GM18867 (cell line): Measurements from ENCODE around the gene PPP6R2.
A peak's percentile ranks its signal among the peaks of the same experiment; 100 is the strongest.
"Not testable (repeated sequence)": the region's sequence is repeated elsewhere in the genome, so short reads cannot be mapped to it uniquely, and the experiment has no call there.

Source experiments
- ATAC-seq: cut with Tn5 transposase; IDR thresholded peaks from one replicate; pipeline ENCODE4 v1.9.1; 2021; ENCODE audit warnings: mild to moderate bottlenecking, moderate library complexity; ENCODE audit not compliant: unreplicated experiment

PPP6R2 gene

DNA sequence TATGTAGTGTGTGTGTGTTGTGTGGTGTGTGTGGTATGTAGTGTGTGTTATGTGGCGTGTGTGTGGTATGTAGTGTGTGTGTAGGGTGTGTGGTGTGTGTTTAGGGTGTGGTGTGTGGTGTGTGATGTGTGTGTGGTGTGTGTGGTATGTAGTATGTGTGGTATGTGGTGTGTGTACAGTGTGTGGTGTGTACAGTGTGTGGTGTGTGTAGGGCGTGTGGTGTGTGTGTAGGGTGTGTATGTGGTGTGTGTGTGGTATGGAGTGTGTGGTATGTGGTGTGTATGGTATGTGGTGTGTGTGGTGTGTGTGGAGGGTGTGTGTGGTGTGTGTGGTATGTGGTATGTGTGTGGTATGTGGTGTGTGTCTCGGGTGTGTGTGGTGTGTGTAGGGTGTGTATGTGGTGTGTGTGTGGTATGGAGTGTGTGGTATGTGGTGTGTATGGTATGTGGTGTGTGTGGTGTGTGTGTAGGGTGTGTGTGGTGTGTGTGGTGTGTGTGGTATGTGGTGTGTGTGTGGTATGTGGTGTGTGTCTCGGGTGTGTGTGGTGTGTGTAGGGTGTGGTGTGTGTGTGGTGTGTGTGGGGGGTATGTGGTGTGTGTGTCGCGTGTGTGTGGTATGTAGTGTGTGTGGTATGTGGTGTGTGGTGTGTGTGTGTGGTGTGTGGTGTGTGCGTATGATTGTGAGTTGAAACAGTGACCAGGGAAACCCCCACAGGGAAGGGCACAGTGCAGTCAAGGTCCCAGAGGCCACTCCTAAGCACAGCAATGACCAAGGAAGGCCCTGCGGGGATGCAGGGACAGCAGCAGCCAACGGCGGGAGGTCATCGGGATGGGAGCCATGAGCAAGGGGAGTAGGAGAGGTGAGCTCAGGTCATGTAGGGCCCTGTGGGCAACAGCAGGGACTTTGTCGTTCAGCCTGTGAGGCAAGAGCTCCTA is 2.9 kb upstream of the PPP6R2 start:
- ATAC-seq: no peak

- ATAC-seq: peak; percentile 51
Measured at GRCh38 chr22:50341977-50342650, 1.0 kb upstream of the PPP6R2 start.

DNA sequence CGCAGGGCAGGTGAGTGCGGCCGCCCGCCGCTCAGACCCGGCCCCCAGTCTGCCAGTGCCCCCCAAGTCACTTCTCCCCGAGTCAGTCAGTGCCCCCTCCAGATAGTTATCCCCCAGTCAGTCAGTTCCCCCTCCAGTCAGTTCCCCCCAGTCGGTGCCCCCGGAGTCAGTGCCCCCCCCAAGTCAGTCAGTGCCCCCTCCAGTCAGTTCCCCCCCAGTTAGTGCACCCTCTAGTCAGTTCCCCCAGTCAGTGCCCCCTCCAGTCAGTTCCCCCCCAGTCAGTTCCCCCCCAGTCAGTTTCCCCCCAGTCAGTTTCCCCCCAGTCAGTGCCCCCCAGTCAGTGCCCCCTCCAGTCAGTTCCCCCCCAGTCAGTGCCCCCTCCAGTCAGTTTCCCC is 411 bp downstream of the PPP6R2 start:
- no peak for ATAC-seq

GRCh38 chr22:50346470-50346869 is 3.3 kb downstream of the PPP6R2 start:
- no peak for ATAC-seq

- no peak for ATAC-seq
Measured at GRCh38 chr22:50347157-50347556, 4.0 kb downstream of the PPP6R2 start.

GRCh38 chr22:50348058-50348457 is 4.9 kb downstream of the PPP6R2 start:
- ATAC-seq: no peak

- ATAC-seq: no peak
Measured at GRCh38 chr22:50356186-50356585, 13.1 kb downstream of the PPP6R2 start.

- no peak for ATAC-seq
Measured at GRCh38 chr22:50357222-50357621, 14.1 kb downstream of the PPP6R2 start.

DNA sequence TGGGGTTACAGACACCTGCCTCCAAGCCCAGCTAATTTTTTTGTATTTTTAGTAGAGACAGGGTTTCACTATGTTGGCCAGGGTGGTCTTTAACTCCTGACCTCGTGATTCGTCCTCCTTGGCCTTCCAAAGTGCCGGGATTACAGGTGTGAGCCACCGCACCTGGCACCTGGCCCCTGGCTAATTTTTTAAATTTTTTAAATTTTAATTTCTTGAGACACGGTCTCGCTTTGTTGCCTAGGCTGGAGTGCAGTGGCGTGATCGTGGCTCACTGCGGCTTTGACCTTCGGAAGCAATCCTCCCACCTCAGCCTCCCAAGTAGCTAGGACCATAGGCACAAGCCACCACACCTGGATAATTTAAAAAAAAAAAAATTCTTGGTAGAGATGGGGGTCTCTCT is 14.6 kb downstream of the PPP6R2 start:
- ATAC-seq: no peak

DNA sequence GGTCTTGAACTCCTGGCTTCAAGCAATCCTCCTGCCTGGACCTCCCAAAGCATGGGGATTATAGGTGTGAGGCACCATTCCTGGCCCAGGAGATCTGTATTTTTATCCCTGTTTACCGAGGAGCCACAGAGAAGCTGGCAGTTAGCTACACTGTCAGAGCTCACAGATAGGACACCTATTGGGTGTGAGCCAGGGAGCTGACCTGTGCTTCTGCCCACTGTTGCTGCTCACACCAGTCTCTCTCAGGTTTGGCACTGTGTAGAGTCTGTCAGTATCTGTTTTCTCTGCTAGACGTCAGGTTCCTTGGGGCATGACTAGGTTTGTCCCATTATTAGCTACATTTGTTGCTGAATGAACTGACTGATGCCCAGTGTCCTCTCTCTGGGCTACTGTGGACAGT is 17.5 kb downstream of the PPP6R2 start:
- no peak for ATAC-seq

DNA sequence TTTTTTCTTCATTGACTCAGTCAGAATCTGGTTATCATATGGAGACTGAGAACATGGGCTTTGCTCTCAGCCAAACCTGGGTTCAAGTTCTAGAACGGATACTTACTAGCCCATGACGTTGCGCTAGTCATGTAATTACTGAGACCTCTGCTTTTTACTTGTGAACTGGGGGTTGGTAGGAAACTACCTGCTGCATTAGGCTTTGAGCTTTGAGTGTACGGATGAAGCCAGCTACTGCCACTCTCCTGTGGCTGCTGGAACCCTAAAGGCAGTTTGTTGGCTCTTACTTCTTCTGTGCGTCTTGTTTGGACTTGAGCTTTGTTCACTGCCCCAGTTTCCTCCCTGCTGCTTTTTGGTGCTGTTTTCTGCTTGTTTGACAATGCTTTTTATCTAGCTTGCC is 18.1 kb downstream of the PPP6R2 start:
- no peak for ATAC-seq

- no peak for ATAC-seq
Measured at GRCh38 chr22:50361688-50362087, 18.6 kb downstream of the PPP6R2 start.

GRCh38 chr22:50363166-50363802 is 20.2 kb downstream of the PPP6R2 start:
- ATAC-seq: no peak

- not testable (repeated sequence) for ATAC-seq
Measured at GRCh38 chr22:50363803-50364194, 20.7 kb downstream of the PPP6R2 start.

DNA sequence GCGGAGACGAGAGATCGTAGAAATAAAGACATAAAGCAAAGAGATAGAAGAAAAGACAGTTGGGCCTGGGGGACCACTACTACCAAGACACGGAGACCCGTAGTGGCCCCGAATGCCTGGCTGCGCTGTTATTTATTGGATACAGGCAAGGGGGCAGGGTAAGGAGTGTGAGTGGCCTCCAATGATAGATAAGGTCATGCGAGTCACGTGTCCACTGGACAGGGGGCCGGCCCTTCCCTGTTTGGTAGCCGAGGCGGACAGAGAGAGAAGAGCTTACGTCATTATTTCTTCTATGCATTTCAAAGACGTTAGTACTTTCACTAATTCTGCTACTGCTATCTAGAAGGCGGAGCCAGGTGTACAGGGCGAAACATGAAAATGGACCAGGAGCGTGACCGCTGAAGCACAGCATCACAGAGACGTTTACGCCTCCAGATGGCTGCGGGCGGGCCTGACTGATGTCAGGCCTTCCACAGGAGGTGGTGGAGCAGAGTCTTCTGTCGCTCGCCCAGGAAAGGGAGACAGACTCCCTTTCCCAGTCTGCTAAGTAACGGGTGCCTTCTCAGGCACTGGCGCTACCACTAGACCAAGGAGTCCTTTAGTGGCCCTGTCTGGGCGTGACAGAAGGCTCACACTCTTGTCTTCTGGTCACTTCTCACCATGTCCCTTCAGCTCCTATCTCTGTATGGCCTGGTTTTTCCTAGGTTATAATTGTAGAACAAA is 24.8 kb downstream of the PPP6R2 start:
- ATAC-seq: no peak

DNA sequence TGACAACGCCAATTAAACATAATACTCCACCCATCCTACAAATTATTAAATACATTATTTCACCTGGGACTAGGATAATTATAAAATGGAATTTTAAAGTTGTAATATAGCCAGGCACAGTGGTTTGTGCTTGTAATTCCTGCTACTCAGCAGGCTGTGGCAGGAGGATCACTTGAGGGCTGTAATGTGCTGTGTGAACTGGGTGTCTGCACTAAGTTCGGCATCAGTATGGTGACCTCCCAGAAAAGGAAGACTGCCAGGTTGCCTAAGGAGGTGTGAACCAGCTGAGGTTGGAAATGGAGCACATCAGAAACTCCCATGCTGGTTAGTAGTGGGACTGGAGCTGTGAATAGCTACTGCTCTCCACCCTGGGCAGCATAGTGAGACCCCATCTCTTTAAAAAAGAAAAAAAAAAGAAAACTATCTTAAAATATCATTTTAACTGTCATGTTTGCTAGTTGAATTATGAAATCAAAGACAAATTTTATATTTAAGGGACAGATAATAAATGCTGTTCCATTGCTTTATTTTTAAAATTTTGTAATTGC is 28.0 kb downstream of the PPP6R2 start:
- no peak for ATAC-seq

DNA sequence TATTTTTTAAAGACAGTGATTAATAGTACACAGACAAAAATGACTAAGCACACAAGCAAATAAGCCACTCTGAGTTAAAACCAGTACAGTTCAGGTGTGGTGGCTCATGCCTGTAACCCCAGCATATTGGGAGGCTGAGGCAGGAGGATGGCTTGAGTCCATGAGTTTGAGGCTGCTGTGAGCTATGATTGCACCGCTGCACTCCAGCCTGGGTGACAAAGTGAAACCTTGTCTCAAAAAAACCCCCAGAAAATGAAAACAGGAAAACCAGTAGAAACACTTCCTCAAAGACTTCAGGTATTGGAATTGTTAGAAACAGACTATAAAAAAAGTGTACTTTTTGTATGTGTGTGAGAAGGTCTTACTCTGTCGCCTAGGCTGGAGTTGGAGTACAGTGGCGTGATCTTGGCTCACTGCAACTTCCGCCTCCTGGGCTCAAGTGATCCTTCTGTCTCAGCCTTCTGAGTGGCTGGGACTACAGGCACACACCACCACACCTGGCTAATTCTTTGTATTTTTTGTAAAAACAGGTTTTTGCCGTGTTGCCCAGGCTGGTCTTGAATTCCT is 33.0 kb downstream of the PPP6R2 start:
- no peak for ATAC-seq

GRCh38 chr22:50381021-50381555 is 38.0 kb downstream of the PPP6R2 start:
- not testable (repeated sequence) for ATAC-seq

- no peak for ATAC-seq
Measured at GRCh38 chr22:50396751-50397370, 53.7 kb downstream of the PPP6R2 start.
